Loucy (cell line): Measurements from ENCODE around the gene NEU3.
A peak's percentile ranks its signal among the peaks of the same experiment; 100 is the strongest.

ENCODE experiments used
- H2AFZ ChIP-seq: fragments of 200-600 bp; sonication (generic); 2 replicates; pipeline ENCODE4 v1.6.0; 2016; ENCODE audit warnings: antibody characterized with exemption, mild to moderate bottlenecking, low read length, moderate library complexity
- H3F3A ChIP-seq: fragments of 200-600 bp; 2 replicates; pipeline ENCODE4 v1.6.0; 2016; ENCODE audit warnings: antibody characterized with exemption, low read depth, mild to moderate bottlenecking
- H3K27me3 ChIP-seq: fragments of 200-600 bp; sonication (generic); 2 replicates; pipeline ENCODE4 v1.6.1; 2014; ENCODE audit warnings: low read length, mild to moderate bottlenecking; ENCODE audit not compliant: insufficient read depth, poor library complexity, severe bottlenecking
- H3K36me3 ChIP-seq: fragments of 200-600 bp; sonication (generic); 2 replicates; pipeline ENCODE4 v1.6.1; 2016; ENCODE audit warnings: low read length; ENCODE audit not compliant: insufficient read depth
- H3K4me1 ChIP-seq: fragments of 200-600 bp; sonication (generic); 2 replicates; pipeline ENCODE4 v1.5.1; 2014; ENCODE audit warnings: low read length, mild to moderate bottlenecking; ENCODE audit not compliant: insufficient read depth, poor library complexity, severe bottlenecking
- H3K4me2 ChIP-seq: fragments of 200-600 bp; sonication (generic); 2 replicates; pipeline ENCODE4 v1.6.0; 2014; ENCODE audit warnings: antibody characterized with exemption, low read length, low read depth, mild to moderate bottlenecking; ENCODE audit not compliant: poor library complexity, severe bottlenecking
- H3K4me3 ChIP-seq: fragments of 200-600 bp; sonication (generic); 2 replicates; pipeline ENCODE4 v1.5.1; 2014; ENCODE audit warnings: low read length, mild to moderate bottlenecking, mixed read lengths; ENCODE audit not compliant: poor library complexity, severe bottlenecking
- H3K79me2 ChIP-seq: fragments of 200-600 bp; sonication (generic); 2 replicates; pipeline ENCODE4 v1.6.1; 2014; ENCODE audit warnings: low read length; ENCODE audit not compliant: insufficient read depth
- H3K9ac ChIP-seq: fragments of 200-600 bp; sonication (generic); 2 replicates; pipeline ENCODE4 v1.6.0; 2014; ENCODE audit warnings: mild to moderate bottlenecking, low read depth, low read length, moderate library complexity; ENCODE audit not compliant: poor library complexity, severe bottlenecking
- H3K9me2 ChIP-seq: fragments of 200-600 bp; sonication (generic); replicated peaks from 2 replicates; pipeline ENCODE4 v1.6.1; 2016; ENCODE audit warnings: low read depth, low read length, mixed read lengths
- H3K9me3 ChIP-seq: fragments of 200-600 bp; sonication (generic); 2 replicates; pipeline ENCODE4 v1.6.1; 2014; ENCODE audit warnings: mild to moderate bottlenecking, antibody characterized with exemption, low read length, low read depth; ENCODE audit not compliant: insufficient read depth
- H4K20me1 ChIP-seq: fragments of 200-600 bp; sonication (generic); 2 replicates; pipeline ENCODE4 v1.6.0; 2014; ENCODE audit warnings: antibody characterized with exemption, low read length, mild to moderate bottlenecking; ENCODE audit not compliant: insufficient read depth, poor library complexity, severe bottlenecking
- CTCF ChIP-seq: fragments of 200-600 bp; sonication (generic); conservative IDR thresholded peaks from 2 replicates; pipeline ENCODE4 v1.5.1; 2014; ENCODE audit warnings: mild to moderate bottlenecking, antibody characterized with exemption, low read length
- EZH2phosphoT487 ChIP-seq: fragments of 200-600 bp; IDR thresholded peaks from 2 replicates; pipeline ENCODE4 v1.6.1; 2018; ENCODE audit warnings: antibody characterized with exemption, mild to moderate bottlenecking, moderate library complexity, borderline replicate concordance

The NEU3 gene

GRCh38 chr11:74988541-74989259 lies at the start of gene NEU3:
Gene NEU3 (plus strand): TSS chr11:74988933. CDS start chr11:74989061, 128 bp downstream.
- Histone ChIP-seq H3K36me3 (no peaks in the 10 kb centered on the region), H3F3A (0 out of 2 replicates have a peak, but pooled peaks cover 5% of the 10 kb centered on the region), H3K9me3 (no peaks in the 10 kb centered on the region), H3K79me2 (peaks cover 49% of the 10 kb centered on the region), H3K4me1 (peaks cover 44% of the 10 kb centered on the region), H4K20me1 (peaks cover 28% of the 10 kb centered on the region), H3K9ac (peak within 1 kb of the TSS; percentile 96), H2AFZ (peak within 1 kb of the TSS; percentile 89), H3K27me3 (no peaks in the 10 kb centered on the region), H3K4me3 (peak within 1 kb of the TSS; percentile 85), H3K4me2 (peak within 1 kb of the TSS; percentile 88), H3K9me2 (no peaks in the 10 kb centered on the region)
- TF ChIP-seq CTCF (no peak), EZH2phosphoT487 (no peak)

GRCh38 chr11:74941492-74941891 lies 47.2 kb upstream of the NEU3 start:
- Histone ChIP-seq H3K9ac (no peak overlapping the region), H3K36me3 (no peaks in the 10 kb centered on the region)
- no peak for TF ChIP-seq CTCF
- no peak for TF ChIP-seq EZH2phosphoT487

DNA sequence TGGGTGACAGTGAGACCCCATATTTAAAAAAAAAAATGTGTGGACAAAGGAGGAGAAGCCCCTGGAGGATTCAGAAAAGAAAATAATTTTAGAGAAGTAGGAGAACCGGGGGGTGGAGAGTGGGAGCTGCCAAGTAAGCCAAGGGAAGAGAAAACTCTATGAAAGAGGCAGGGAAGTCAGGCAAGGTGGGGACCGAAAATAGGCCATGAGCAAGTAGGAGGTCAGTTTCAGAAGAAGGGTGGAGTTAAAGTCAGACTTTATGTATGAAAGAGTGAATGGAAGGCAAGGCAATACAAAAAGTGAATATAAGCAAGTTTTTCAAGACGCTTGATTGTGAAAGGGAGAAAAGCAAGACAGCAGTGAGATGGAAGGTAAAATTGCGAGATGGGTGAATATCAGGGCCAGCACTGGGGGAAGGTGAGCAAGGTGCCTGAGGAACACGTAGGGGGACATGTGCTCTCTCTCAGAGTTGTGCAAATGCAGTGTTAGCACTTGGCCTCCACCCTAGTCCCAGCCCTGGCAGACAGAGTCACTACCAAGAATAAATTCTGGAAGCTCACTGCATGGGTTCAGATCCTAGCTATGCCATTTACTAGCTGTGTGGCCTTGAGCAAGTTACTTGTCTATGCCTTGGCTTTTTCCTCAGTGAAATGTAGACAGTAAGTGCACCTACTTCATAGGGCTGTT lies 46.5 kb upstream of the NEU3 start:
- TF ChIP-seq EZH2phosphoT487 (no peak), CTCF (no peak)
- Histone ChIP-seq H3K9me2 (no peaks in the 10 kb centered on the region), H3K36me3 (no peaks in the 10 kb centered on the region), H3K4me1 (no peaks in the 10 kb centered on the region), H3K4me3 (no peak overlapping the region), H3F3A (no peaks in the 10 kb centered on the region), H2AFZ (no peak overlapping the region), H3K4me2 (no peak overlapping the region), H3K9ac (no peak overlapping the region), H3K27me3 (no peaks in the 10 kb centered on the region), H4K20me1 (no peaks in the 10 kb centered on the region), H3K79me2 (no peaks in the 10 kb centered on the region), H3K9me3 (no peaks in the 10 kb centered on the region)

More at GRCh38 chr11:74941492-74941891, 47.2 kb upstream of the NEU3 start:
- Histone ChIP-seq H3K4me1 (no peaks in the 10 kb centered on the region), H3K9me2 (no peaks in the 10 kb centered on the region), H2AFZ (no peak overlapping the region), H3K79me2 (no peaks in the 10 kb centered on the region), H3F3A (no peaks in the 10 kb centered on the region), H3K4me2 (no peak overlapping the region), H3K27me3 (no peaks in the 10 kb centered on the region), H4K20me1 (no peaks in the 10 kb centered on the region), H3K9me3 (no peaks in the 10 kb centered on the region), H3K4me3 (no peak overlapping the region)
